Lower lobe of right lung (tissue), 2 donors: ENCODE data around the gene ART4. TPM values are rescaled to one million over a fixed set of nuclear protein-coding genes. Genes with fewer than 3 reads are reported as not detected.

Source experiments
- ATAC-seq, 2 donors: fragments of 200-7000 bp; cut with Tn5 transposase; one replicate each; pipeline ENCODE4 v1.9.1; 2020 to 2022; ENCODE audit warnings: mild to moderate bottlenecking in 2 of 2, moderate library complexity in 2 of 2
- DNase-seq: peaks from one replicate; pipeline ENCODE4 v3.0.0-alpha.2; 2020
- H3K27ac ChIP-seq: fragments of 200-600 bp; one replicate; pipeline ENCODE4 v1.8.0; 2022
- H3K27me3 ChIP-seq: fragments of 200-600 bp; one replicate; pipeline ENCODE4 v1.8.0; 2022; ENCODE audit warnings: low read depth
- H3K36me3 ChIP-seq: fragments of 200-600 bp; one replicate; pipeline ENCODE4 v1.8.0; 2022; ENCODE audit warnings: mild to moderate bottlenecking
- H3K4me1 ChIP-seq: fragments of 200-600 bp; one replicate; pipeline ENCODE4 v1.8.0; 2022
- H3K4me3 ChIP-seq: fragments of 200-600 bp; one replicate; pipeline ENCODE4 v1.8.0; 2022; ENCODE audit warnings: mild to moderate bottlenecking
- H3K9me3 ChIP-seq: fragments of 200-600 bp; one replicate; pipeline ENCODE4 v1.8.0; 2022
- CTCF ChIP-seq: fragments of 200-600 bp; IDR thresholded peaks from one replicate; pipeline ENCODE4 v1.8.0; 2022; ENCODE audit warnings: antibody characterized with exemption, mild to moderate bottlenecking
- intact Hi-C: fragments of 100-400 bp; cut with DNase I; formaldehyde crosslinking; loops from one replicate; pipeline ENCODE4 v1.11.0; 2022
- long read RNA-seq: library from polyadenylated mRNA; unstranded; transcript quantifications from one replicate; pipeline ENCODE4 v2.0.0, GENCODE V29; 2021
- total RNA-seq: library from RNA; stranded (reverse); fragmentation: NEBNext Ultra II Directional; extraction: Animal tissue kit (Norgen Biotek cat#: 25700); gene quantifications from one replicate; pipeline ENCODE4 v1.2.1, GENCODE V29; 2021
- donor health status: DM: no; HTN: yes; CAD: no; lungs with severe emphysema.

Gene ART4
- 3.7 TPM for total RNA-seq
- long read RNA-seq, full-length matches to known transcripts: 2 of 2 reads
- long read RNA-seq, partial matches to known transcripts: 0 of 2 reads
- long read RNA-seq, other reads (novel, unspliced or antisense): 0 of 2 reads

GRCh38 chr12:14843425-14843887 is at the start of gene ART4:
Gene ART4 (minus strand): TSS chr12:14843526. CDS start chr12:14843113, 413 bp downstream.
- H3K4me3 ChIP-seq: peak within 1 kb of the TSS; percentile 28
- peak within 1 kb of the TSS; percentile 33 for H3K27ac ChIP-seq
- H3K27me3 ChIP-seq: no peaks in the 10 kb centered on the region
- H3K4me1 ChIP-seq: peaks cover 45% of the 10 kb centered on the region
- no peaks in the 10 kb centered on the region for H3K36me3 ChIP-seq
- DNase-seq (peak; percentile 46), ATAC-seq (peak in 1 of 2 donors; percentile 6)
- intact Hi-C loops: no loop called here
- no peak for TF ChIP-seq CTCF
- H3K9me3 ChIP-seq: no peaks in the 10 kb centered on the region

- no peak for DNase-seq
Observed at GRCh38 chr12:14892726-14893505, 49.6 kb upstream of the ART4 start.

GRCh38 chr12:14890701-14891100 is 47.4 kb upstream of the ART4 start:
- Histone ChIP-seq H3K4me3 (no peak overlapping the region), H3K27ac (no peak overlapping the region), H3K27me3 (no peaks in the 10 kb centered on the region), H3K9me3 (no peaks in the 10 kb centered on the region), H3K36me3 (no peaks in the 10 kb centered on the region), H3K4me1 (peaks cover 11% of the 10 kb centered on the region)
- no peak for ATAC-seq
- DNase-seq: no peak
- TF ChIP-seq CTCF: no peak
- intact Hi-C loops: no loop called here

More at GRCh38 chr12:14892726-14893505, 49.6 kb upstream of the ART4 start:
- Histone ChIP-seq H3K9me3 (no peaks in the 10 kb centered on the region), H3K27me3 (no peaks in the 10 kb centered on the region), H3K4me3 (no peak overlapping the region), H3K4me1 (peaks cover 12% of the 10 kb centered on the region), H3K27ac (peak overlapping the region; percentile 66), H3K36me3 (no peaks in the 10 kb centered on the region)
- intact Hi-C loops: no loop called here
- ATAC-seq: peak; percentile 82 to 84
- TF ChIP-seq CTCF: no peak

GRCh38 chr12:14886271-14886670 is 42.9 kb upstream of the ART4 start:
- no peak for DNase-seq
- TF ChIP-seq CTCF: no peak
- Histone ChIP-seq H3K9me3 (no peaks in the 10 kb centered on the region), H3K27me3 (no peaks in the 10 kb centered on the region), H3K4me3 (peak overlapping the region; percentile 39), H3K27ac (peak overlapping the region; percentile 42), H3K36me3 (no peaks in the 10 kb centered on the region), H3K4me1 (peaks cover 25% of the 10 kb centered on the region)
- intact Hi-C loops: no loop called here
- peak in 1 of 2 donors; percentile 7 for ATAC-seq

GRCh38 chr12:14885718-14886221 is 42.4 kb upstream of the ART4 start, which contains the start of gene MGP:
Gene MGP (minus strand): TSS chr12:14885854. CDS start chr12:14885791, 63 bp downstream.
- no peak for TF ChIP-seq CTCF
- H3K27me3 ChIP-seq: no peaks in the 10 kb centered on the region
- H3K36me3 ChIP-seq: no peaks in the 10 kb centered on the region
- DNase-seq (no peak), ATAC-seq (peak; percentile 64 to 75)
- no peaks in the 10 kb centered on the region for H3K9me3 ChIP-seq
- H3K4me3 ChIP-seq: peak within 1 kb of the TSS; percentile 39
- H3K4me1 ChIP-seq: peaks cover 25% of the 10 kb centered on the region
- H3K27ac ChIP-seq: peak within 1 kb of the TSS; percentile 42
- intact Hi-C loops: no loop called here
